GM13976 (cell line): Measurements from ENCODE around the gene PAX5.

ENCODE experiments used
- DNase-seq: peaks from one replicate; pipeline ENCODE4 v3.0.0; 2012; ENCODE audit warnings: low spot score
- in situ Hi-C: fragments of 300-500 bp; cut with MboI; formaldehyde crosslinking; loops from one replicate; pipeline ENCODE4 v1.12.0; 2022; ENCODE audit warnings: low sequenced_read_pairs, mixed read lengths, inconsistent platforms; ENCODE audit not compliant: unreplicated experiment
- TF ChIP-seq, protein P1 (sequence below): IDR thresholded peaks from 2 replicates; pipeline ENCODE4 v1.5.1; 2012; ENCODE audit warnings: borderline replicate concordance, mild to moderate bottlenecking; ENCODE audit not compliant: insufficient read depth; ENCODE audit errors: extremely low read depth, missing control alignments, control extremely low read depth

PAX5 gene

GRCh38 chr9:36794461-36794860 lies 239.6 kb downstream of the PAX5 start:
- DNase-seq, result no peak
- in situ Hi-C loops, result no loop called here
- TF ChIP-seq, protein P1, sequence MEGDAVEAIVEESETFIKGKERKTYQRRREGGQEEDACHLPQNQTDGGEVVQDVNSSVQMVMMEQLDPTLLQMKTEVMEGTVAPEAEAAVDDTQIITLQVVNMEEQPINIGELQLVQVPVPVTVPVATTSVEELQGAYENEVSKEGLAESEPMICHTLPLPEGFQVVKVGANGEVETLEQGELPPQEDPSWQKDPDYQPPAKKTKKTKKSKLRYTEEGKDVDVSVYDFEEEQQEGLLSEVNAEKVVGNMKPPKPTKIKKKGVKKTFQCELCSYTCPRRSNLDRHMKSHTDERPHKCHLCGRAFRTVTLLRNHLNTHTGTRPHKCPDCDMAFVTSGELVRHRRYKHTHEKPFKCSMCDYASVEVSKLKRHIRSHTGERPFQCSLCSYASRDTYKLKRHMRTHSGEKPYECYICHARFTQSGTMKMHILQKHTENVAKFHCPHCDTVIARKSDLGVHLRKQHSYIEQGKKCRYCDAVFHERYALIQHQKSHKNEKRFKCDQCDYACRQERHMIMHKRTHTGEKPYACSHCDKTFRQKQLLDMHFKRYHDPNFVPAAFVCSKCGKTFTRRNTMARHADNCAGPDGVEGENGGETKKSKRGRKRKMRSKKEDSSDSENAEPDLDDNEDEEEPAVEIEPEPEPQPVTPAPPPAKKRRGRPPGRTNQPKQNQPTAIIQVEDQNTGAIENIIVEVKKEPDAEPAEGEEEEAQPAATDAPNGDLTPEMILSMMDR, result no peak

- DNase-seq, result no peak
- in situ Hi-C loops, result no loop called here
- TF ChIP-seq, protein P1, result no peak
These were observed 240.8 kb downstream of the PAX5 start for GRCh38 chr9:36793277-36793676.

GRCh38 chr9:36791222-36791950 lies 242.7 kb downstream of the PAX5 start:
- in situ Hi-C loops, result no loop called here
- TF ChIP-seq, protein P1, result no peak
- no peak for DNase-seq

GRCh38 chr9:36789886-36790285 lies 244.2 kb downstream of the PAX5 start:
- no peak for DNase-seq
- in situ Hi-C loops, result no loop called here
- TF ChIP-seq, protein P1, result no peak

- in situ Hi-C loops, result no loop called here
- DNase-seq, result peak; percentile 39
- TF ChIP-seq, protein P1, result peak; percentile 10
These were observed 245.5 kb downstream of the PAX5 start for GRCh38 chr9:36788534-36788933.

- in situ Hi-C loops, result no loop called here
- no peak for DNase-seq
- TF ChIP-seq, protein P1, result no peak
These were observed 246.4 kb downstream of the PAX5 start for GRCh38 chr9:36787709-36788108.
